ENCODE data around the gene RIMS3. TPM values are rescaled to one million over a fixed set of nuclear protein-coding genes. Genes with fewer than 3 reads are reported as not detected.

Gene RIMS3
- total RNA-seq, 1 experiment from 2014 or later, result 5.7 TPM

DNA sequence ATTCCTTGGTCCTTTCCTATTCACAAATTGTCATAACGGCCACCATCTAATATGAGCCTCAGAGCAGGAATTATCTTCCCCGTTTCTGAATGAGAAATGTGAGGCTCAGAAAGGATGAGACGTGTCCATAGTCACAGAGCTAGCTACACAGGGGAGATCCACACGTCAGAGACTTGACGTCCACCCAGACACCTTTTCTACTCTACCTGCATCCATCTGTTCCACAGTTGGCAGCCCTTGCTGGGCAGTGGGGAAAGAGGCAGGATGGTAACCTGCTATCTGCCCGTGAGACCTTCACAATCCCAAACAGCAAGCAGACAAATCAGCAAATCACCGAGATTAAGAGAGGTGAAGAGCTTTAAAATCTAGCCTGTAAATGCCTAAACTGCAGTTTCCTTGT lies 8.4 kb downstream of the RIMS3 start:
- ChIA-PET POLR2A (no interaction called here), CTCF (interaction anchor here (0.6 to 0.7 kb wide), 2 partner anchors 15 to 151 kb away, joined by 4 to 6 read pairs; no protein-coding TSS in a partner anchor)
- ATAC-seq, result no peak
- no peak for DNase-seq (ENCODE audit: low read depth, low spot score)
- no peaks in the 10 kb centered on the region for H3K27me3 ChIP-seq (ENCODE audit: control insufficient read depth, insufficient read depth, low read length)
- H3K4me3 ChIP-seq (ENCODE audit: low read depth in 2 of 2, low read length in 2 of 2), result no peak overlapping the region
- TF ChIP-seq, protein P1, sequence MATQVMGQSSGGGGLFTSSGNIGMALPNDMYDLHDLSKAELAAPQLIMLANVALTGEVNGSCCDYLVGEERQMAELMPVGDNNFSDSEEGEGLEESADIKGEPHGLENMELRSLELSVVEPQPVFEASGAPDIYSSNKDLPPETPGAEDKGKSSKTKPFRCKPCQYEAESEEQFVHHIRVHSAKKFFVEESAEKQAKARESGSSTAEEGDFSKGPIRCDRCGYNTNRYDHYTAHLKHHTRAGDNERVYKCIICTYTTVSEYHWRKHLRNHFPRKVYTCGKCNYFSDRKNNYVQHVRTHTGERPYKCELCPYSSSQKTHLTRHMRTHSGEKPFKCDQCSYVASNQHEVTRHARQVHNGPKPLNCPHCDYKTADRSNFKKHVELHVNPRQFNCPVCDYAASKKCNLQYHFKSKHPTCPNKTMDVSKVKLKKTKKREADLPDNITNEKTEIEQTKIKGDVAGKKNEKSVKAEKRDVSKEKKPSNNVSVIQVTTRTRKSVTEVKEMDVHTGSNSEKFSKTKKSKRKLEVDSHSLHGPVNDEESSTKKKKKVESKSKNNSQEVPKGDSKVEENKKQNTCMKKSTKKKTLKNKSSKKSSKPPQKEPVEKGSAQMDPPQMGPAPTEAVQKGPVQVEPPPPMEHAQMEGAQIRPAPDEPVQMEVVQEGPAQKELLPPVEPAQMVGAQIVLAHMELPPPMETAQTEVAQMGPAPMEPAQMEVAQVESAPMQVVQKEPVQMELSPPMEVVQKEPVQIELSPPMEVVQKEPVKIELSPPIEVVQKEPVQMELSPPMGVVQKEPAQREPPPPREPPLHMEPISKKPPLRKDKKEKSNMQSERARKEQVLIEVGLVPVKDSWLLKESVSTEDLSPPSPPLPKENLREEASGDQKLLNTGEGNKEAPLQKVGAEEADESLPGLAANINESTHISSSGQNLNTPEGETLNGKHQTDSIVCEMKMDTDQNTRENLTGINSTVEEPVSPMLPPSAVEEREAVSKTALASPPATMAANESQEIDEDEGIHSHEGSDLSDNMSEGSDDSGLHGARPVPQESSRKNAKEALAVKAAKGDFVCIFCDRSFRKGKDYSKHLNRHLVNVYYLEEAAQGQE (IDR thresholded peaks at IDR 0.05; ENCODE audit: insufficient read depth in 1 of 2, low read depth in 2 of 2, low read length in 1 of 2), result no peak
- TF ChIP-seq POLR2AphosphoS5 (IDR thresholded peaks at IDR 0.05; ENCODE audit: low read depth, low read length) (no peak), SIN3A (IDR thresholded peaks at IDR 0.05; ENCODE audit: borderline replicate concordance, insufficient read depth, low read depth, low read length) (no peak), TCF7L2 (IDR thresholded peaks at IDR 0.05; ENCODE audit: low read depth, low read length) (no peak)
- TF ChIP-seq, protein P2, sequence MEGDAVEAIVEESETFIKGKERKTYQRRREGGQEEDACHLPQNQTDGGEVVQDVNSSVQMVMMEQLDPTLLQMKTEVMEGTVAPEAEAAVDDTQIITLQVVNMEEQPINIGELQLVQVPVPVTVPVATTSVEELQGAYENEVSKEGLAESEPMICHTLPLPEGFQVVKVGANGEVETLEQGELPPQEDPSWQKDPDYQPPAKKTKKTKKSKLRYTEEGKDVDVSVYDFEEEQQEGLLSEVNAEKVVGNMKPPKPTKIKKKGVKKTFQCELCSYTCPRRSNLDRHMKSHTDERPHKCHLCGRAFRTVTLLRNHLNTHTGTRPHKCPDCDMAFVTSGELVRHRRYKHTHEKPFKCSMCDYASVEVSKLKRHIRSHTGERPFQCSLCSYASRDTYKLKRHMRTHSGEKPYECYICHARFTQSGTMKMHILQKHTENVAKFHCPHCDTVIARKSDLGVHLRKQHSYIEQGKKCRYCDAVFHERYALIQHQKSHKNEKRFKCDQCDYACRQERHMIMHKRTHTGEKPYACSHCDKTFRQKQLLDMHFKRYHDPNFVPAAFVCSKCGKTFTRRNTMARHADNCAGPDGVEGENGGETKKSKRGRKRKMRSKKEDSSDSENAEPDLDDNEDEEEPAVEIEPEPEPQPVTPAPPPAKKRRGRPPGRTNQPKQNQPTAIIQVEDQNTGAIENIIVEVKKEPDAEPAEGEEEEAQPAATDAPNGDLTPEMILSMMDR (IDR thresholded peaks at IDR 0.05), result no peak
- no peaks in the 10 kb centered on the region for H3K36me3 ChIP-seq (ENCODE audit: control insufficient read depth, insufficient read depth, low read length)
- intact Hi-C loops (cut with micrococcal nuclease; ENCODE audit: unreplicated experiment), result no loop called here
- H3K27ac ChIP-seq (ENCODE audit: low read length), result no peak overlapping the region
- in situ Hi-C loops (cut with HindIII; ENCODE audit: low pct_unique_long_range_greater_than_20kb, low sequenced_read_pairs), result no loop called here
- H3K4me1 ChIP-seq (ENCODE audit: control insufficient read depth, insufficient read depth, low read length), result no peaks in the 10 kb centered on the region
- no TSS peak for BruUV-seq (replicated peaks)
- H3K9me3 ChIP-seq (ENCODE audit: control insufficient read depth, insufficient read depth, low read depth, low read length), result no peaks in the 10 kb centered on the region

DNA sequence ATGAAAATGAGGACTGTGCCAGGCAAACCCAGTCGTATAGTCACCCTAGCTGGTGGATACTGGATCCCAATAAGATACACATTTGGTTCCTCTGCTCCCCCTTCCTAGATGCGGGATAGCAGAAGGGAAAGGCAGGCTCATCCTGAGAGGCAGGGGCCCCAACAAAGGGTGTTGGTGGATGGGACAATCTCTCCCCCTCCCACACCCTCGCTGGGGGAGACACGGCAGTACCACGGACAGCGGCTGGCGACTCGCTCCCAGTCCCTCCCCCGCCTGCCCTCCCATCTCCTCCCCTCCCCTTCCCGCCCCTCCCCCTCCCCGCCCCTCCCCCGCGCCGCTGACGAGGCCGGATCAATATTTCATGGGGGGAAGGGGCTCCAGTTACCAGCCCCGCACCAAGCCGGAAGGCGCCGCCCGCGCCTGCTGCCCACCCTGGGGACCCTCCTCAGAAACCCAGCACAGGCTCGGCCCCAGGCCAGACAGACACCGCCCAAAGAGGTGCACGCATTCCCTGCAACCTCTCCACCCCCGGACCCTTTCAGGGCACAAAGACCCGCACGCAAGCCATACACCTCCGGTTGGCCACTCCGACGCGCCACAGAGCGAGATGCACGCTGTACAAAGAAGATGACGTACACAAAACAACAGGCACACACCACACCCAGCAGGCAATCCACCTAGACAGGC lies 11.5 kb downstream of the RIMS3 start:
- H3K27me3 ChIP-seq (ENCODE audit: control insufficient read depth, insufficient read depth, low read length), result no peaks in the 10 kb centered on the region
- H3K27ac ChIP-seq (ENCODE audit: low read length), result no peak overlapping the region
- H3K4me1 ChIP-seq (ENCODE audit: control insufficient read depth, insufficient read depth, low read length), result no peaks in the 10 kb centered on the region
- no TSS peak for BruUV-seq (replicated peaks)
- ATAC-seq (no peak), DNase-seq (ENCODE audit: low read depth, low spot score) (no peak)
- H3K9me3 ChIP-seq (ENCODE audit: control insufficient read depth, insufficient read depth, low read depth, low read length), result no peaks in the 10 kb centered on the region
- TF ChIP-seq, protein P1 (IDR thresholded peaks at IDR 0.05; ENCODE audit: insufficient read depth in 1 of 2, low read depth in 2 of 2, low read length in 1 of 2), result peak; percentile 80 to 87
- TF ChIP-seq TCF7L2 (IDR thresholded peaks at IDR 0.05; ENCODE audit: low read depth, low read length) (no peak), SIN3A (IDR thresholded peaks at IDR 0.05; ENCODE audit: borderline replicate concordance, insufficient read depth, low read depth, low read length) (no peak), POLR2AphosphoS5 (IDR thresholded peaks at IDR 0.05; ENCODE audit: low read depth, low read length) (no peak)
- TF ChIP-seq, protein P2 (IDR thresholded peaks at IDR 0.05), result no peak
- H3K4me3 ChIP-seq (ENCODE audit: low read depth in 2 of 2, low read length in 2 of 2), result no peak overlapping the region
- POLR2A ChIA-PET, result interaction anchor here (0.5 kb wide), 1 partner anchor 113 kb away, joined by 8 read pairs; no protein-coding TSS in a partner anchor
- in situ Hi-C loops (cut with HindIII; ENCODE audit: low pct_unique_long_range_greater_than_20kb, low sequenced_read_pairs) (no loop called here), intact Hi-C loops (cut with micrococcal nuclease; ENCODE audit: unreplicated experiment) (no loop called here)
- CTCF ChIA-PET, result no interaction called here
- no peaks in the 10 kb centered on the region for H3K36me3 ChIP-seq (ENCODE audit: control insufficient read depth, insufficient read depth, low read length)
